OCI-LY1 (cell line): ENCODE results near the gene SMC5.

Experiments used
- H2AFZ ChIP-seq: fragments of 200-600 bp; sonication (generic), shearing (Covaris generic); 2 replicates; pipeline ENCODE4 v1.6.0; 2014; ENCODE audit warnings: antibody characterized with exemption, mild to moderate bottlenecking, low read length
- H3F3A ChIP-seq: fragments of 200-600 bp; sonication (generic), shearing (Covaris generic); 2 replicates; pipeline ENCODE4 v1.6.0; 2014; ENCODE audit warnings: mild to moderate bottlenecking, antibody characterized with exemption, low read length, moderate library complexity; ENCODE audit not compliant: insufficient read depth
- H3K27ac ChIP-seq: fragments of 200-600 bp; sonication (generic); 2 replicates; pipeline ENCODE4 v1.5.1; 2014; ENCODE audit warnings: low read length, mixed run types, mild to moderate bottlenecking, low read depth; ENCODE audit not compliant: poor library complexity, severe bottlenecking
- H3K27me3 ChIP-seq: fragments of 200-600 bp; sonication (generic); 2 replicates; pipeline ENCODE4 v1.6.0; 2014; ENCODE audit warnings: antibody characterized with exemption, mild to moderate bottlenecking, low read length, moderate library complexity; ENCODE audit not compliant: insufficient read depth
- H3K36me3 ChIP-seq: fragments of 200-600 bp; sonication (generic); 2 replicates; pipeline ENCODE4 v1.6.1; 2014; ENCODE audit warnings: mild to moderate bottlenecking, antibody characterized with exemption, low read length, moderate library complexity, mixed read lengths; ENCODE audit not compliant: insufficient read depth
- H3K4me1 ChIP-seq: fragments of 200-600 bp; sonication (generic); 2 replicates; pipeline ENCODE4 v1.5.1; 2014; ENCODE audit warnings: mild to moderate bottlenecking, low read length, moderate library complexity; ENCODE audit not compliant: insufficient read depth, severe bottlenecking
- H3K4me2 ChIP-seq: fragments of 200-600 bp; sonication (generic), shearing (Covaris generic); 2 replicates; pipeline ENCODE4 v1.6.1; 2014; ENCODE audit warnings: low read length
- H3K4me3 ChIP-seq: fragments of 200-600 bp; sonication (generic); 2 replicates; pipeline ENCODE4 v1.5.1; 2014; ENCODE audit warnings: low read length, low read depth, mild to moderate bottlenecking, mixed read lengths; ENCODE audit not compliant: poor library complexity, severe bottlenecking
- H3K79me2 ChIP-seq: fragments of 200-600 bp; shearing (Covaris generic); 2 replicates; pipeline ENCODE4 v1.6.1; 2016; ENCODE audit warnings: mixed run types, low read length, mixed read lengths; ENCODE audit not compliant: insufficient read depth
- H3K9ac ChIP-seq: fragments of 200-600 bp; sonication (generic), shearing (Covaris generic); 2 replicates; pipeline ENCODE4 v1.6.1; 2014; ENCODE audit warnings: mild to moderate bottlenecking, low read length, mixed read lengths
- H3K9me2 ChIP-seq: fragments of 200-600 bp; sonication (generic), shearing (Covaris generic); 2 replicates; pipeline ENCODE4 v1.6.1; 2014; ENCODE audit warnings: low read depth, mild to moderate bottlenecking, low read length, mixed read lengths
- H3K9me3 ChIP-seq: fragments of 200-600 bp; shearing (Covaris generic); 2 replicates; pipeline ENCODE4 v1.6.1; 2014; ENCODE audit warnings: low read length, mixed read lengths
- H4K20me1 ChIP-seq: fragments of 200-600 bp; sonication (generic), shearing (Covaris generic); 2 replicates; pipeline ENCODE4 v1.6.0; 2016; ENCODE audit warnings: mild to moderate bottlenecking, low read length; ENCODE audit not compliant: insufficient read depth
- CTCF ChIP-seq: fragments of 200-600 bp; sonication (generic), shearing (Covaris generic); IDR thresholded peaks from 2 replicates; pipeline ENCODE4 v1.5.1; 2017; ENCODE audit warnings: mild to moderate bottlenecking, antibody characterized with exemption, low read length, moderate library complexity, mixed read lengths
- EZH2 ChIP-seq: fragments of 200-600 bp; sonication (generic), shearing (Covaris generic); IDR thresholded peaks from 2 replicates; pipeline ENCODE4 v1.8.0; 2017; ENCODE audit warnings: borderline replicate concordance, mixed run types, mild to moderate bottlenecking, antibody characterized with exemption, low read length, moderate library complexity, mixed read lengths

Gene SMC5

GRCh38 chr9:70290626-70291025 lies 31.8 kb downstream of the SMC5 start:
- H3K4me3 ChIP-seq, result no peak overlapping the region
- H3K9me3 ChIP-seq, result peaks cover 3% of the 10 kb centered on the region
- H4K20me1 ChIP-seq, result no peaks in the 10 kb centered on the region
- TF ChIP-seq EZH2, result no peak
- TF ChIP-seq CTCF, result no peak
- H3K36me3 ChIP-seq, result peaks cover 93% of the 10 kb centered on the region
- H2AFZ ChIP-seq, result no peak overlapping the region
- H3K27me3 ChIP-seq, result no peaks in the 10 kb centered on the region
- H3K9ac ChIP-seq, result no peak overlapping the region
- no peaks in the 10 kb centered on the region for H3F3A ChIP-seq
- no peaks in the 10 kb centered on the region for H3K4me1 ChIP-seq
- H3K27ac ChIP-seq, result no peak overlapping the region
- H3K4me2 ChIP-seq, result no peak overlapping the region
- H3K9me2 ChIP-seq, result no peaks in the 10 kb centered on the region
- H3K79me2 ChIP-seq, result no peaks in the 10 kb centered on the region

GRCh38 chr9:70291446-70291845 lies 32.7 kb downstream of the SMC5 start:
- Histone ChIP-seq H3K27ac (no peak overlapping the region), H3K9me3 (peaks cover 3% of the 10 kb centered on the region), H3K79me2 (no peaks in the 10 kb centered on the region), H3K9ac (no peak overlapping the region), H3K4me1 (no peaks in the 10 kb centered on the region), H3K9me2 (no peaks in the 10 kb centered on the region), H3K4me3 (no peak overlapping the region), H3K36me3 (peaks cover 91% of the 10 kb centered on the region), H3K4me2 (no peak overlapping the region), H2AFZ (no peak overlapping the region), H4K20me1 (no peaks in the 10 kb centered on the region), H3F3A (no peaks in the 10 kb centered on the region), H3K27me3 (no peaks in the 10 kb centered on the region)
- TF ChIP-seq EZH2 (no peak), CTCF (no peak)

GRCh38 chr9:70292253-70292652 lies 33.5 kb downstream of the SMC5 start:
- Histone ChIP-seq H3K27me3 (no peaks in the 10 kb centered on the region), H3K9ac (no peak overlapping the region), H3F3A (no peaks in the 10 kb centered on the region), H3K4me1 (no peaks in the 10 kb centered on the region), H3K27ac (no peak overlapping the region), H3K79me2 (no peaks in the 10 kb centered on the region), H3K4me3 (no peak overlapping the region), H3K9me2 (no peaks in the 10 kb centered on the region), H3K4me2 (no peak overlapping the region), H2AFZ (no peak overlapping the region), H4K20me1 (no peaks in the 10 kb centered on the region), H3K9me3 (peaks cover 3% of the 10 kb centered on the region), H3K36me3 (peaks cover 92% of the 10 kb centered on the region)
- TF ChIP-seq EZH2 (no peak), CTCF (no peak)
